Stimulated activated naive CD8-positive, alpha-beta T cell treated with anti-CD3 and anti-CD28 coated beads, Interleukin-15, amount 100 ng/mL, for 72 hours (primary cell): ENCODE results near the gene QRICH2.

Experiments used
- ATAC-seq: fragments of 150-1000 bp; cut with Tn5 transposase; 2 replicates; pipeline ENCODE4 v1.10.0; 2021; ENCODE audit warnings: mild to moderate bottlenecking, moderate library complexity
- DNase-seq, 2 donors: peaks; one replicate each; pipeline ENCODE4 v3.0.0; 2021 to 2022
- H3K27ac Mint-ChIP-seq, 2 donors: one replicate each; pipeline ENCODE4 v1.8.0; 2022; ENCODE audit warnings: mild to moderate bottlenecking in 2 of 2, mixed read lengths in 2 of 2, moderate library complexity in 2 of 2
- H3K27me3 Mint-ChIP-seq: one replicate; pipeline ENCODE4 v1.8.0; 2022; ENCODE audit warnings: mixed read lengths
- H3K4me1 Mint-ChIP-seq: one replicate; pipeline ENCODE4 v1.8.0; 2022; ENCODE audit warnings: mild to moderate bottlenecking, mixed read lengths
- H3K4me3 Mint-ChIP-seq, 2 donors: one replicate each; pipeline ENCODE4 v1.8.0; 2022; ENCODE audit warnings: mild to moderate bottlenecking in 2 of 2, mixed read lengths in 2 of 2, moderate library complexity in 1 of 2
- H3K9me3 Mint-ChIP-seq, 2 donors: one replicate each; pipeline ENCODE4 v1.8.0; 2022; ENCODE audit warnings: mixed read lengths in 2 of 2

Gene QRICH2

GRCh38 chr17:76304226-76305134 lies 3.6 kb downstream of the QRICH2 start:
- Mint-ChIP-seq H3K4me3 (no peak overlapping the region), H3K27ac (peak overlapping the region in 1 of 2 donors; percentile 42), H3K27me3 (no peaks in the 10 kb centered on the region), H3K4me1 (no peaks in the 10 kb centered on the region), H3K9me3 (no peaks in the 10 kb centered on the region)
- DNase-seq (no peak), ATAC-seq (no peak)

- H3K4me3 Mint-ChIP-seq: no peak overlapping the region
- no peak overlapping the region for H3K27ac Mint-ChIP-seq
- no peak for DNase-seq
- H3K27me3 Mint-ChIP-seq: no peaks in the 10 kb centered on the region
- no peak for ATAC-seq
- no peaks in the 10 kb centered on the region for H3K9me3 Mint-ChIP-seq
- no peaks in the 10 kb centered on the region for H3K4me1 Mint-ChIP-seq
Observed at GRCh38 chr17:76297436-76297835, 10.6 kb downstream of the QRICH2 start.

- H3K27me3 Mint-ChIP-seq: no peaks in the 10 kb centered on the region
- H3K9me3 Mint-ChIP-seq: no peaks in the 10 kb centered on the region
- no peak overlapping the region for H3K4me3 Mint-ChIP-seq
- H3K4me1 Mint-ChIP-seq: no peaks in the 10 kb centered on the region
- DNase-seq (no peak), ATAC-seq (no peak)
- no peak overlapping the region for H3K27ac Mint-ChIP-seq
Observed at GRCh38 chr17:76296889-76297288, 11.2 kb downstream of the QRICH2 start.

- no peaks in the 10 kb centered on the region for H3K9me3 Mint-ChIP-seq
- no peak for DNase-seq
- H3K27ac Mint-ChIP-seq: no peak overlapping the region
- no peaks in the 10 kb centered on the region for H3K27me3 Mint-ChIP-seq
- no peaks in the 10 kb centered on the region for H3K4me1 Mint-ChIP-seq
- no peak overlapping the region for H3K4me3 Mint-ChIP-seq
- ATAC-seq: no peak
Observed at GRCh38 chr17:76296186-76296585, 11.9 kb downstream of the QRICH2 start.

- H3K4me1 Mint-ChIP-seq: no peaks in the 10 kb centered on the region
- H3K4me3 Mint-ChIP-seq: no peak overlapping the region
- DNase-seq (no peak), ATAC-seq (no peak)
- H3K27me3 Mint-ChIP-seq: no peaks in the 10 kb centered on the region
- no peaks in the 10 kb centered on the region for H3K9me3 Mint-ChIP-seq
- H3K27ac Mint-ChIP-seq: no peak overlapping the region
Observed at GRCh38 chr17:76293106-76293505, 15.0 kb downstream of the QRICH2 start.

- no peak overlapping the region for H3K27ac Mint-ChIP-seq
- no peaks in the 10 kb centered on the region for H3K27me3 Mint-ChIP-seq
- ATAC-seq (no peak), DNase-seq (no peak)
- H3K4me1 Mint-ChIP-seq: no peaks in the 10 kb centered on the region
- no peaks in the 10 kb centered on the region for H3K9me3 Mint-ChIP-seq
- no peak overlapping the region for H3K4me3 Mint-ChIP-seq
Observed at GRCh38 chr17:76292567-76292966, 15.5 kb downstream of the QRICH2 start.

- no peak overlapping the region for H3K4me3 Mint-ChIP-seq
- H3K9me3 Mint-ChIP-seq: no peaks in the 10 kb centered on the region
- no peaks in the 10 kb centered on the region for H3K27me3 Mint-ChIP-seq
- ATAC-seq: no peak
- no peak for DNase-seq
- H3K4me1 Mint-ChIP-seq: peaks cover 25% of the 10 kb centered on the region
- no peak overlapping the region for H3K27ac Mint-ChIP-seq
Observed at GRCh38 chr17:76281573-76282371, 26.3 kb downstream of the QRICH2 start.

- Mint-ChIP-seq H3K4me1 (peaks cover 36% of the 10 kb centered on the region), H3K4me3 (no peak overlapping the region), H3K27me3 (no peaks in the 10 kb centered on the region), H3K9me3 (no peaks in the 10 kb centered on the region), H3K27ac (peak overlapping the region in 1 of 2 donors; percentile 86)
- DNase-seq (no peak), ATAC-seq (no peak)
Observed at GRCh38 chr17:76280650-76281049, 27.4 kb downstream of the QRICH2 start.

GRCh38 chr17:76279742-76280287 lies 28.3 kb downstream of the QRICH2 start:
- Mint-ChIP-seq H3K4me3 (no peak overlapping the region), H3K27ac (peak overlapping the region; percentile 77 to 86), H3K4me1 (peaks cover 45% of the 10 kb centered on the region), H3K9me3 (no peaks in the 10 kb centered on the region), H3K27me3 (no peaks in the 10 kb centered on the region)
- ATAC-seq: no peak
- DNase-seq: no peak

- Mint-ChIP-seq H3K4me1 (peaks cover 52% of the 10 kb centered on the region), H3K9me3 (no peaks in the 10 kb centered on the region), H3K27ac (peak overlapping the region; percentile 77), H3K27me3 (no peaks in the 10 kb centered on the region), H3K4me3 (no peak overlapping the region)
- DNase-seq (peak; percentile 76 to 83), ATAC-seq (peak; percentile 78)
Observed at GRCh38 chr17:76278952-76279741, 28.9 kb downstream of the QRICH2 start.

- Mint-ChIP-seq H3K4me1 (peaks cover 59% of the 10 kb centered on the region), H3K9me3 (no peaks in the 10 kb centered on the region), H3K27me3 (no peaks in the 10 kb centered on the region), H3K4me3 (no peak overlapping the region), H3K27ac (no peak overlapping the region)
- DNase-seq (no peak), ATAC-seq (no peak)
Observed at GRCh38 chr17:76278268-76278908, 29.7 kb downstream of the QRICH2 start.

- no peaks in the 10 kb centered on the region for H3K27me3 Mint-ChIP-seq
- H3K27ac Mint-ChIP-seq: peak overlapping the region in 1 of 2 donors; percentile 15
- H3K4me1 Mint-ChIP-seq: peaks cover 67% of the 10 kb centered on the region
- H3K9me3 Mint-ChIP-seq: no peaks in the 10 kb centered on the region
- peak in 1 of 2 donors; percentile 27 for DNase-seq
- no peak for ATAC-seq
- H3K4me3 Mint-ChIP-seq: no peak overlapping the region
Observed at GRCh38 chr17:76277300-76278267, 30.5 kb downstream of the QRICH2 start.

- Mint-ChIP-seq H3K4me1 (peaks cover 75% of the 10 kb centered on the region), H3K9me3 (no peaks in the 10 kb centered on the region), H3K27ac (peak overlapping the region in 1 of 2 donors; percentile 77), H3K27me3 (no peaks in the 10 kb centered on the region), H3K4me3 (peak overlapping the region; percentile 16 to 39)
- no peak for DNase-seq
- ATAC-seq: no peak
Observed at GRCh38 chr17:76276461-76277299, 31.4 kb downstream of the QRICH2 start.
